ENCODE results near the gene ARSB.

DNA sequence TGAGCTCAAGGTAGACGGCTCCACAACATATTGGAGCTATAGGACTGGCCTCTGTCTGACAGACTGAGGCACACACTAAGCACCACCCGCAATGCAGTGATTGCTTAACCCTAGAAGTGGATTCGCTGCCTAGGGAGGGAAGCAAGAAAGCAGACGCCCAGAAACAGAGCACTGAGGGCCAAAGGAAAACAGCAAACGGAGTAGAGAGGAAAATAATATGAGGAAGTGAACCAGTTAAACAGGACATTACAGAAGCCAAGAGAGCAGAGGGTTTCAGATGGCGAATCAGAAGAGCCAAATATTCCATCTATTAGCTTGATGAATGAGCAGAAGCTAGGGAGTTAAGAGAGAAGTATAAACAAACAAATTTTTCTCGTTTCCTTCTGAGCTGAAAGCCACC is 197.3 kb downstream of the ARSB start:
- TF ChIP-seq, protein P1, sequence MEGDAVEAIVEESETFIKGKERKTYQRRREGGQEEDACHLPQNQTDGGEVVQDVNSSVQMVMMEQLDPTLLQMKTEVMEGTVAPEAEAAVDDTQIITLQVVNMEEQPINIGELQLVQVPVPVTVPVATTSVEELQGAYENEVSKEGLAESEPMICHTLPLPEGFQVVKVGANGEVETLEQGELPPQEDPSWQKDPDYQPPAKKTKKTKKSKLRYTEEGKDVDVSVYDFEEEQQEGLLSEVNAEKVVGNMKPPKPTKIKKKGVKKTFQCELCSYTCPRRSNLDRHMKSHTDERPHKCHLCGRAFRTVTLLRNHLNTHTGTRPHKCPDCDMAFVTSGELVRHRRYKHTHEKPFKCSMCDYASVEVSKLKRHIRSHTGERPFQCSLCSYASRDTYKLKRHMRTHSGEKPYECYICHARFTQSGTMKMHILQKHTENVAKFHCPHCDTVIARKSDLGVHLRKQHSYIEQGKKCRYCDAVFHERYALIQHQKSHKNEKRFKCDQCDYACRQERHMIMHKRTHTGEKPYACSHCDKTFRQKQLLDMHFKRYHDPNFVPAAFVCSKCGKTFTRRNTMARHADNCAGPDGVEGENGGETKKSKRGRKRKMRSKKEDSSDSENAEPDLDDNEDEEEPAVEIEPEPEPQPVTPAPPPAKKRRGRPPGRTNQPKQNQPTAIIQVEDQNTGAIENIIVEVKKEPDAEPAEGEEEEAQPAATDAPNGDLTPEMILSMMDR (conservative IDR thresholded peaks at IDR 0.05): no peak
- TF ChIP-seq EZH2 (IDR thresholded peaks at IDR 0.05; ENCODE audit: low read depth): no peak

Measured in PC-9 (cell line).